Keratinocyte (primary cell): ENCODE results near the gene GUK1. TPM values are rescaled to one million over a fixed set of nuclear protein-coding genes. Genes with fewer than 3 reads are reported as not detected.
A peak's percentile ranks its signal among the peaks of the same experiment; 100 is the strongest.

Experiments
- DNase-seq: peaks from one replicate; pipeline ENCODE4 v3.0.0-alpha.2; 2011; ENCODE audit warnings: low read depth, missing footprints, low spot score
- FAIRE-seq: peaks from 2 replicates; lab custom pipeline; 2011; peaks lifted over from hg19 to GRCh38; lab: Jason Lieb, UNC
- H2AFZ ChIP-seq: 2 replicates; pipeline ENCODE4 v1.6.0; 2012; ENCODE audit warnings: low read length, control low read depth, inconsistent platforms; ENCODE audit not compliant: control insufficient read depth
- H3K27ac ChIP-seq: 2 replicates; pipeline ENCODE4 v1.5.1; 2011; ENCODE audit warnings: low read length; ENCODE audit not compliant: control insufficient read depth, insufficient read depth
- H3K27me3 ChIP-seq: 3 replicates; pipeline ENCODE4 v1.6.0; 2011; ENCODE audit warnings: low read length; ENCODE audit not compliant: control insufficient read depth, insufficient read depth; ENCODE audit errors: extremely low read depth
- H3K36me3 ChIP-seq, 2 experiments: 2 replicates in 1 of 2; 3 replicates in 1 of 2; pipeline ENCODE4 v1.5.1; 2011; ENCODE audit warnings: low read length in 2 of 2, mild to moderate bottlenecking in 1 of 2; ENCODE audit not compliant: control insufficient read depth in 2 of 2, insufficient read depth in 2 of 2; ENCODE audit errors: extremely low read depth in 1 of 2
- H3K4me1 ChIP-seq: 3 replicates; pipeline ENCODE4 v1.5.1; 2011; ENCODE audit warnings: low read length; ENCODE audit not compliant: control insufficient read depth, insufficient read depth; ENCODE audit errors: extremely low read depth
- H3K4me2 ChIP-seq: 3 replicates; pipeline ENCODE4 v1.6.0; 2011; ENCODE audit warnings: low read depth, low read length; ENCODE audit not compliant: control insufficient read depth, insufficient read depth; ENCODE audit errors: extremely low read depth
- H3K4me3 ChIP-seq, 3 experiments: fragments of 200-600 bp in 1 of 3; sonication (generic) in 1 of 3; 2 replicates in 2 of 3; 3 replicates in 1 of 3; pipeline ENCODE4 v1.5.1; 2011 to 2016; ENCODE audit warnings: low read length in 3 of 3, mild to moderate bottlenecking in 3 of 3, control low read depth in 2 of 3, inconsistent platforms in 1 of 3, low read depth in 1 of 3, mixed read lengths in 1 of 3, mixed run types in 1 of 3, moderate library complexity in 1 of 3; ENCODE audit not compliant: control insufficient read depth in 2 of 3, insufficient read depth in 2 of 3; ENCODE audit errors: extremely low read depth in 1 of 3
- H3K79me2 ChIP-seq: 2 replicates; pipeline ENCODE4 v1.6.0; 2012; ENCODE audit warnings: low read length; ENCODE audit not compliant: control insufficient read depth, insufficient read depth
- H3K9ac ChIP-seq: 3 replicates; pipeline ENCODE4 v1.6.0; 2011; ENCODE audit warnings: low read length; ENCODE audit not compliant: control insufficient read depth, insufficient read depth; ENCODE audit errors: extremely low read depth
- H3K9me1 ChIP-seq: 3 replicates; pipeline ENCODE4 v1.6.0; 2011; ENCODE audit warnings: low read length; ENCODE audit not compliant: control insufficient read depth, insufficient read depth; ENCODE audit errors: extremely low read depth
- H3K9me3 ChIP-seq: 2 replicates; pipeline ENCODE4 v1.5.1; 2012; ENCODE audit warnings: low read depth, low read length; ENCODE audit not compliant: control insufficient read depth
- H4K20me1 ChIP-seq: 3 replicates; pipeline ENCODE4 v1.6.0; 2011; ENCODE audit warnings: low read length; ENCODE audit not compliant: control insufficient read depth, insufficient read depth; ENCODE audit errors: extremely low read depth
- EZH2 ChIP-seq: IDR thresholded peaks from one replicate; pipeline ENCODE4 v1.6.1; 2012; ENCODE audit warnings: inconsistent platforms, mild to moderate bottlenecking, low read length, moderate library complexity
- dilution Hi-C: fragments of 300-500 bp; cut with MboI; formaldehyde crosslinking; loops from one replicate; pipeline ENCODE4 v1.7.0; 2020; ENCODE audit warnings: low sequenced_read_pairs; ENCODE audit not compliant: extremely low pct_ligation_motif_present
- polyA plus RNA-seq, 5 experiments: library from polyadenylated mRNA; depleted of rRNA in 3 of 5; stranded (reverse) in 3 of 5; stranded (forward) in 1 of 5; unstranded in 1 of 5; fragments of >200 nt; gene quantifications; 1 replicate in 1 of 5; 2 replicates in 3 of 5; 3 replicates in 1 of 5; pipeline versions ENCODE4 v1.2.1 to v1.2.3, GENCODE V29; 2011 to 2012; ENCODE audit warnings: missing spikeins in 2 of 5, low read depth in 1 of 5, low replicate concordance in 1 of 5
- TF ChIP-seq, protein P1 (sequence below), 3 experiments: IDR thresholded peaks in 1 of 3; conservative IDR thresholded peaks in 1 of 3; optimal IDR thresholded peaks in 1 of 3; 2 replicates in 2 of 3; 3 replicates in 1 of 3; pipeline versions ENCODE3 to v1.5.1; 2011; ENCODE audit warnings: low read length in 3 of 3, mild to moderate bottlenecking in 3 of 3, moderate library complexity in 2 of 3, control low read depth in 1 of 3, inconsistent platforms in 1 of 3; ENCODE audit not compliant: insufficient read depth in 2 of 3; ENCODE audit errors: extremely low read depth in 1 of 3

GUK1 gene
- polyA plus RNA-seq, 1 donor (not counting 4 experiments of a cell fraction or from before 2014, with no cell fraction given) = 450 TPM

DNA sequence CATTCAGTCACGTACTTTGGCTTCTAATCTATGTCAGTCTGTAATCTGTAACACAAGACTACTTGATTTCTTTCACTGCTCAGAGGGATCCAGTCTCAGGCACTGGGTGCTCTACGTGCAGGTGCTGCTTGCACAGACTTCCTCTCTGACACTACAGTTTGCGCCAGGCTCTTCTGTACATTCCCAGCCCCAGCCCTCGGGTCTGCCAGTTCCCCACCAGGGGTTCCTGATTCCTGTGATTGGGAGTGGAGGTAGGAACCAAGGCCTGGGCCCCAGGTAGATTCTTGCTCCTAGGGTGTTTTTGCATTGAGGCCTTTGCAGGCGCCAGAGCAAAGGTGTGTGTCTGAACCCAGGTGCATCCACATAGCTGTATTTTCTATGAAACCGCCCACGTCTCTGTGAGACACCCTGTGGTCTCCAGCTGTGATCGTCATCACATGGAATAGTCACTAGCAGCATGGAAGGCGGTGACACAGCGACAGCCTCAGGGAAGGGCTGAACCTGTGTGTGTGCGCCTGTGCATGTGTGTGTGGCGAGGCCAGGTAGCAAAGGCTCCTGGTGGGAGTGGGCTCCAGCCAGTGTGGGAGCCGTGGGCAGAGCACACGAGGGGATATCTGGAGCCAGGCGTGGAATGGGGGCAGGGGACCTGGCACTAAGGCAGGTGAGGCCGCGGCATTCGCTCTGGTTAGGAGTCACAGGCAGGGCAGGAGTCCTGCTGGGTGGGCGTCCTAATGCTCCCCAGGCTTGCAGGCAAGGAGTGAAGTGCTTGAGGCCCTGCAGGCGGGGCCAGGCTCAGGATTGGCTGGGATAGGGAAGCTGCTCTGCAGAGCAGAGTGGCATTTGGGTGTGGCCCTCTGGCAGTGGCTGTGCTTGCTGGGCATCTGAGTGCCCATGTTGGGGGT is 14.8 kb downstream of the GUK1 start:
- Histone ChIP-seq H3K79me2 (no peaks in the 10 kb centered on the region), H3K27ac (no peak overlapping the region), H3K9me3 (no peaks in the 10 kb centered on the region), H3K27me3 (no peaks in the 10 kb centered on the region), H3K4me2 (no peak overlapping the region), H3K4me3 (no peak overlapping the region), H2AFZ (no peak overlapping the region), H4K20me1 (no peaks in the 10 kb centered on the region), H3K36me3 (peaks cover under 1 to 2% of the 10 kb centered on the region in 2 experiments), H3K4me1 (peaks cover 29% of the 10 kb centered on the region), H3K9ac (peak overlapping the region; percentile 2), H3K9me1 (no peaks in the 10 kb centered on the region)
- dilution Hi-C loops = no loop called here
- FAIRE-seq (peak; percentile 77), DNase-seq (peak; percentile 80)
- TF ChIP-seq, protein P1, sequence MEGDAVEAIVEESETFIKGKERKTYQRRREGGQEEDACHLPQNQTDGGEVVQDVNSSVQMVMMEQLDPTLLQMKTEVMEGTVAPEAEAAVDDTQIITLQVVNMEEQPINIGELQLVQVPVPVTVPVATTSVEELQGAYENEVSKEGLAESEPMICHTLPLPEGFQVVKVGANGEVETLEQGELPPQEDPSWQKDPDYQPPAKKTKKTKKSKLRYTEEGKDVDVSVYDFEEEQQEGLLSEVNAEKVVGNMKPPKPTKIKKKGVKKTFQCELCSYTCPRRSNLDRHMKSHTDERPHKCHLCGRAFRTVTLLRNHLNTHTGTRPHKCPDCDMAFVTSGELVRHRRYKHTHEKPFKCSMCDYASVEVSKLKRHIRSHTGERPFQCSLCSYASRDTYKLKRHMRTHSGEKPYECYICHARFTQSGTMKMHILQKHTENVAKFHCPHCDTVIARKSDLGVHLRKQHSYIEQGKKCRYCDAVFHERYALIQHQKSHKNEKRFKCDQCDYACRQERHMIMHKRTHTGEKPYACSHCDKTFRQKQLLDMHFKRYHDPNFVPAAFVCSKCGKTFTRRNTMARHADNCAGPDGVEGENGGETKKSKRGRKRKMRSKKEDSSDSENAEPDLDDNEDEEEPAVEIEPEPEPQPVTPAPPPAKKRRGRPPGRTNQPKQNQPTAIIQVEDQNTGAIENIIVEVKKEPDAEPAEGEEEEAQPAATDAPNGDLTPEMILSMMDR (optimal IDR thresholded peaks at IDR 0.05 in 1 of 3, IDR thresholded peaks at IDR 0.05 in 1 of 3, conservative IDR thresholded peaks at IDR 0.05 in 1 of 3; ENCODE audit: extremely low read depth in 1 of 3, insufficient read depth in 2 of 3, low read length in 3 of 3) = no peak
- TF ChIP-seq EZH2 = no peak

DNA sequence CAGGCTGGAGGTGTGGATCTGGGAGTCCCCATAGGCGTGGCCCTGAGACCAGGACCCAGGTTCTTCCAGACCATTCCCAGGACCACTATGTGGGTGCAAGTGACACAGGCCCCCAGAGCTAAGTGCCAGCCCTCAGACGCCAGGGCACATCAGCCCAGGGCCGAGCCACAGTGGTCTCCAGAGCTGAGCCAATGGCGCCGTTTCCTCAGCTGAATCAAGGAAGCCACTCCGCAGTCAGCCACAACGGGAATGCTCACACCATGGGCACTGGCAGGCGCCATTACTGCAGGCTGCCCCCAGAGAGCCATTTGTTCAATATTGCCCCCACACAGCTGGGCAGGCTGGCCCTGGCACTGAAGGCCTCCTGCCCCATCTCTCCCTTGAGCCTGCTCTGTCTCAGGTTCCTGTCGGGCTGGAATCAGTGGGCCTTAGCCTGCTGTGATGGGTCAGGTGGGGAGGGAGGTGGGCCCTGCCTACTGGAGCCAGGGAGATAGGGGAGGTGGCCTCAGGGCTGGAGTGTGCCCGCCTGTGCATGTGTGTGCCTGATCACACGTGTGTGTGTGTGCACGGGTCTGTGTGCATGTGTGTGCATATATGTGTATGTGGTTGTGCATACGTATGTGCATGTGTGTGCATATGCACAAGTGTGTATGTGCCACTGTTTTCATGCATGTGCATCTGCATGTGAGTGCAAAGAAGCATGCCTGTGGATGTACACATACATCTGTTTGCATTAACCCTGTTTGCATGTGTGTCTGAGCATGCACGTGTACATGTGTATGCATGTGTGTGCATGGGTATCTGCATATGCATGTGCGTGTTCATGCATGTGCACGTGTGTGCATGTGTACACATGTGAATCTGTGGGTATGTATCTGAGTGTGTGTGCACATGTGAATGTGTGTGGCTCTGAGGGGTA is 15.8 kb downstream of the GUK1 start:
- no peaks in the 10 kb centered on the region for H3K9me1 ChIP-seq
- H3K79me2 ChIP-seq = no peaks in the 10 kb centered on the region
- H2AFZ ChIP-seq = no peak overlapping the region
- H3K4me1 ChIP-seq = peaks cover 24% of the 10 kb centered on the region
- H3K27ac ChIP-seq = no peak overlapping the region
- FAIRE-seq (no peak), DNase-seq (no peak)
- no peaks in the 10 kb centered on the region for H3K36me3 ChIP-seq
- H3K4me2 ChIP-seq = no peak overlapping the region
- no peaks in the 10 kb centered on the region for H3K27me3 ChIP-seq
- no peaks in the 10 kb centered on the region for H4K20me1 ChIP-seq
- no peak overlapping the region for H3K9ac ChIP-seq
- dilution Hi-C loops = no loop called here
- no peak overlapping the region for H3K4me3 ChIP-seq
- TF ChIP-seq, protein P1 (optimal IDR thresholded peaks at IDR 0.05 in 1 of 3, IDR thresholded peaks at IDR 0.05 in 1 of 3, conservative IDR thresholded peaks at IDR 0.05 in 1 of 3; ENCODE audit: extremely low read depth in 1 of 3, insufficient read depth in 2 of 3, low read length in 3 of 3) = no peak
- TF ChIP-seq EZH2 = no peak
- no peaks in the 10 kb centered on the region for H3K9me3 ChIP-seq
